ENCODE data around the gene MED26.

Gene MED26

DNA sequence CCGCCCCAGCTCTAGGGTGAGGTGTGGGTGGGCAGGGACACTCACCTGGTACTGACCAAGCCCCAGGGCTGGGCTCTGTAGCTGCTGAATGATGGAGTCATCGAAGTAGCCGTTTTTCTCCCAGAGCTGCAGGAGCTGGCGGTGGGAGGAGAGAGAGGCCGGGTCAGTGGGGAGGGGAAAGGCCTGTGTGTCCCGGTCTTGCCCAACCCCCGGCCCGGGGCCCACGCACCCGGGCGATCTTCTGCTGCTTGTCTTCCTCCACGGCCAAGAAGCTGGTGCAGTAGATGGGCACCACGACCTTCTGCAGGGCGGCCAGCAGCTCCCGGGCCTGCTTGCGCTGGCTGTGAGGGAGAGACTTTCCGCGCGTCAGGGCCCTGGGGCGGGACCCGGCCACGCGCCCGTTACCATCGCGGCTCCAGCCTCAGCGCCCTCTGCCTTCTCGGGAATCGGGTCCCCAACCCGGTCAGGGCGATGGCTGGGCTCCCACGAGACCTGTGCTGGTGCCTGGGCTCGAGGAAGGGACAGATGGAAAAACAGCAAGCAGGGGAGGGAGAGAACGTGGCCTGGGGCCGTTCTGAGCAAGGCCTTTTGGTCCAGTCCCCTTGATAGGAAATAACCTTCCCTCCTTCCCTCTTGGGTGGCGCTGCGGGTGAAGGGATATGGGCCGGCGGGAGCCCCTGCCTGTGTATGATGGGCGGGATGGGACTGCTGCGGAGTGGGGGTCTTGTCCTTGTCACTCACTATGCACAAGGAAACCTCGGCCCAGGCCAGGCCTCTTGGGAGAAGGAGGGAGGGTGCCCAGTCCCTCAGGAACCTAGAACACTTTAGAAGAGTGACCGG is 97.2 kb downstream of the MED26 start:
- Mint-ChIP-seq H3K4me1 (peaks cover 3 to 8% of the 10 kb centered on the region in 2 donors), H3K27ac (peak overlapping the region; percentile 25), H3K27me3 (no peaks in the 10 kb centered on the region), H3K36me3 (peaks cover 49 to 51% of the 10 kb centered on the region in 2 donors), H3K9me3 (no peaks in the 10 kb centered on the region), H3K4me3 (no peak overlapping the region)
- DNase-seq (no peak), ATAC-seq (replicated peaks) (no peak)

- no peaks in the 10 kb centered on the region for H3K27me3 Mint-ChIP-seq
- H3K36me3 Mint-ChIP-seq: peaks cover 52 to 53% of the 10 kb centered on the region in 2 donors
- H3K9me3 Mint-ChIP-seq: no peaks in the 10 kb centered on the region
- no peak overlapping the region for H3K27ac Mint-ChIP-seq
- ATAC-seq (replicated peaks): no peak
- H3K4me3 Mint-ChIP-seq: no peak overlapping the region
- peaks cover 3 to 8% of the 10 kb centered on the region in 2 donors for H3K4me1 Mint-ChIP-seq
- no peak for DNase-seq
Measured at GRCh38 chr19:16529466-16530144, 98.4 kb downstream of the MED26 start.

- peaks cover 0 to 4% of the 10 kb centered on the region in 2 donors for H3K4me1 Mint-ChIP-seq
- no peaks in the 10 kb centered on the region for H3K9me3 Mint-ChIP-seq
- H3K4me3 Mint-ChIP-seq: no peak overlapping the region
- ATAC-seq (replicated peaks) (peak; percentile 63 to 72), DNase-seq (no peak)
- H3K27me3 Mint-ChIP-seq: no peaks in the 10 kb centered on the region
- peaks cover 55 to 58% of the 10 kb centered on the region in 2 donors for H3K36me3 Mint-ChIP-seq
- no peak overlapping the region for H3K27ac Mint-ChIP-seq
Measured at GRCh38 chr19:16527971-16528521, 100.0 kb downstream of the MED26 start.

DNA sequence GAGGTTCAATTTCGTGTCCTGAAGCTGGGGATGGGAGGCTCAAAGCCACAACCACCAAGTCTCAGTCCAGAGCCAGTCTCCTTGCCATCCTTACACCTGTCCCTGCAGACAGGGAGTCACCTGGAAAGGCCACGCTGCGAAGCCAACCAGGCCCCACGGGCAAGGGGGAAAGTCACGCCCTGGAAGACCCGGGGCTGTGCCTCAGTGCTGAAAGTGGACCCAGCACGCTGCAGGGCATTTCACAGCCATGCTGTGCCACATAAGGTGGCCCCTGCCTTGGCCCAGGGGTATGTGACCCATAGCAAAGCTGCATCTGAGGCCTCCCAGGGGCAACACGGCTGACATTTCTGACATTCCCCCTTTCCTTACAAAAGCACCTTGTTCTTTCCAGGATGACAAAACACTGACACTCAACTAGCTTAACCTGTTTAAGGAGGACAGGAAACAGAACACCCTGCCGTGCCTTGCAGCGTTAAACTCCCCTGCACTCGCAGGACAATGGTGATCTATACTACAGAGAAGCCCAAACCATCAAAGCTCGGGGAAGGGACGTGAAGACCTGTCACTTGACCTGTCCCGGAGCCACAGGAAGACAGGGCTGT is 100.6 kb downstream of the MED26 start:
- Mint-ChIP-seq H3K4me1 (peaks cover 0 to 4% of the 10 kb centered on the region in 2 donors), H3K36me3 (peaks cover 59% of the 10 kb centered on the region in 2 donors), H3K27ac (no peak overlapping the region), H3K27me3 (no peaks in the 10 kb centered on the region), H3K4me3 (no peak overlapping the region), H3K9me3 (no peaks in the 10 kb centered on the region)
- ATAC-seq (replicated peaks): no peak
- DNase-seq: no peak

DNA sequence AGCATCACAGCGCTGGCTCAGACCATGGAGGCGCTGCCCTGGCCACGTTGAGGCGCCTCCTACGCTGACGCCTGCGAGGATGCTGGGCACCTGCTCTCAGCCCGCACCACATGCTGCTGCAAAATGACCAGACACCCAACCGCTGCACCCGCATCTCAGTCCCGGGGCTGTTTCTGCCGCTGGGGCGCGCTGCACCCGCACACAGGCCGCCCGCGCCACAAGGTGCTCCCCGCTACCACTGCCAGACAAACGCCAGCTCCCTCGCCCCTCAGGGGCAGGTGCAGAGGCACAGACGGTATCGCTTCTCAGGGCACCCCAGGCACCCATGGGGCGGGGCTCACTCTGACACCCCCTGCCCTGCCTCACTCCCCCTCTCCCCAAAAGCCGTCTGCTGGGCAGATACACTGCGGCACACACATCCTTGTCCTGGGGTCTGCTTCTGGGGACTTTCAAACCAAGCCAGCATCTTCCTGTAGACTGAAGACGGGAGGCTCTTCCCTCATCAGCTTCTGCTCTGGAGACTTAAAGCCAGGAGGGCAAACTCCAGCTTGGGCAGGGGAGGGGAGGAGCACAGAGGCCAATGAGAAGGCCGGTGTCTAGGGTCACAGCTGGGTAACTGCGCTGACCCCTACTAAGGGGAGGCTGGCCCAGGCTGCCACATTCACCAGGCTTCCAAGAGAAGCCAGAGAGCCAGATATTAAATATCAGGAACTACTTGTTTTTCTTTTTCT is 102.1 kb downstream of the MED26 start:
- Mint-ChIP-seq H3K36me3 (peaks cover 54% of the 10 kb centered on the region in 2 donors), H3K4me3 (no peak overlapping the region), H3K27ac (peak overlapping the region; percentile 42), H3K27me3 (no peaks in the 10 kb centered on the region), H3K9me3 (no peaks in the 10 kb centered on the region), H3K4me1 (no peaks in the 10 kb centered on the region)
- DNase-seq (no peak), ATAC-seq (replicated peaks) (no peak)

DNA sequence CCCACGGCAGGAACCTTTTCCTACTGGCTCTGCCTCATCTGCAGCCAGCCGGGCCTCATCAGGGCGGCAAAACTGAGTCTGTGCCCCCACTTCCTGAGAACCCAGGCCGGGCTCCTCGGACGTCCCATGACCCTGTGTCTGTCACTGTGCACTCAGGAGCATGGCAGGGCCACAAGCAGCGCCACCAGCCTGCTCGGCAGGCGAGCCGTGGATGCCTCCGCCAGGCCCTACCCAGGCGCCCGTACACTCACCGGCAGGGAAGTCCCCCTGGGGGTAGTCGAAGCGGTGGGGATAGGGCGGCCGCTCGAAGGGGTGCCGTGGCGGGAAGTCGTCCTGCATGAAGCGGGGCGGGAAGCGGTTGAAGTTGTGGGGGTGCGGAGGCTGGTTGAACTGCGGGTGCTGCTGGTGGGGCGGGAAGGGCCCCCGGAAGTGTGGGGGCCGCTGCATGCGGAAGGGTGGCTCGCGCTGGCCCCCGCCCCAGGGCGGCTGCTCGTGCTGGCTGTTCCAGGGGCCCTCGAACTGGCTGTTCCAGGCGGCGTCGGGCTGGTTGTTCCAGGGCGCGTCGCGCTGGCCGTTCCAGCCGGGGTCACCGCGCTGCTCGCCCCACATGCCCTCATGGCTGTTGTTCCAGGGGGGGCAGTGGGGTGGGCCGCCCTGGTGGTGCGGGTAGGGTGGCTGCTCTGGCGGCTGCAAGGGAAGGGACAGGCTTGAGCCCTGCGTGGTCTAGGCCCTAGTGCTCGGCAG is 102.8 kb downstream of the MED26 start:
- H3K36me3 Mint-ChIP-seq: peaks cover 56 to 61% of the 10 kb centered on the region in 2 donors
- H3K4me1 Mint-ChIP-seq: no peaks in the 10 kb centered on the region
- H3K27me3 Mint-ChIP-seq: no peaks in the 10 kb centered on the region
- no peak overlapping the region for H3K4me3 Mint-ChIP-seq
- no peaks in the 10 kb centered on the region for H3K9me3 Mint-ChIP-seq
- ATAC-seq (replicated peaks): no peak
- H3K27ac Mint-ChIP-seq: no peak overlapping the region
- DNase-seq: no peak

Measured in stimulated activated naive B cell treated with anti-CD40 and anti-IgM and Interleukin-4, amounts not matched to agents 10 μg/mL and 1 μg/mL and 100 μg/mL, for 72 hours (primary cell).